Right lobe of liver (tissue), 6 donors: ENCODE data around the gene ADAMTS19. TPM values are rescaled to one million over a fixed set of nuclear protein-coding genes. Genes with fewer than 3 reads are reported as not detected.

Source experiments
- ATAC-seq, 4 donors: fragments of 200-7000 bp; cut with Tn5 transposase; one replicate each; pipeline ENCODE4 v1.9.1; 2020; ENCODE audit warnings: mild to moderate bottlenecking in 4 of 4, moderate library complexity in 4 of 4
- DNase-seq, 3 donors: peaks; one replicate each; pipeline ENCODE4 v3.0.0-alpha.2; 2020
- H3K27ac ChIP-seq, 3 donors: fragments of 200-600 bp; one replicate each; pipeline ENCODE4 v1.8.0; 2022
- H3K27me3 ChIP-seq, 2 donors: fragments of 200-600 bp; one replicate each; pipeline ENCODE4 v1.8.0; 2022
- H3K36me3 ChIP-seq, 4 donors: fragments of 200-600 bp; sonication (generic) in 1 of 4; one replicate each; pipeline versions ENCODE4 v1.5.1 to v1.8.0; 2017 to 2022; ENCODE audit warnings: control low read depth in 1 of 4
- H3K4me1 ChIP-seq, 4 donors: fragments of 200-600 bp; sonication (generic) in 1 of 4; one replicate each; pipeline versions ENCODE4 v1.5.1 to v1.8.0; 2017 to 2022; ENCODE audit warnings: control low read depth in 1 of 4
- H3K4me3 ChIP-seq, 3 donors: fragments of 200-600 bp; one replicate each; pipeline ENCODE4 v1.8.0; 2022
- H3K9me3 ChIP-seq, 4 donors: fragments of 200-600 bp; sonication (generic) in 1 of 4; one replicate each; pipeline versions ENCODE4 v1.5.1 to v1.8.0; 2017 to 2022; ENCODE audit warnings: control low read depth in 1 of 4
- POLR2A ChIP-seq: fragments of 450-650 bp; IDR thresholded peaks from one replicate; pipeline ENCODE4 v1.6.1; 2017; ENCODE audit warnings: antibody characterized with exemption, mild to moderate bottlenecking
- WGBS: methylation state at CpG from one replicate; pipeline ENCODE4 v1.1.6; 2018; ENCODE audit warnings: low coverage, low lambda C conversion rate; ENCODE audit not compliant: insufficient coverage; ENCODE audit errors: missing lambda C conversion rate; 5-methylcytosine and 5-hydroxymethylcytosine counted together
- intact Hi-C, 2 donors: fragments of 100-400 bp; cut with DNase I; formaldehyde crosslinking; loops; one replicate each; pipeline versions ENCODE4 v1.11.2 to v1.14.1; 2022
- total RNA-seq, 6 experiments: library from RNA; depleted of rRNA in 2 of 6; stranded (reverse); fragments of >200 nt in 2 of 6; fragmentation: NEBNext Ultra II Directional in 3 of 6; extraction: Animal tissue kit (Norgen Biotek cat#: 25700) in 3 of 6; gene quantifications; one replicate each; pipeline versions ENCODE4 v1.1.0 to v1.2.4, GENCODE V29; 2016 to 2023
- TF ChIP-seq, protein P1 (sequence below), 4 donors: fragments of 200-600 bp in 3 of 4; fragments of 450-650 bp in 1 of 4; IDR thresholded peaks; one replicate each; pipeline versions ENCODE4 v1.5.1 to v1.8.0; 2016 to 2022; ENCODE audit warnings: antibody characterized with exemption in 4 of 4, mild to moderate bottlenecking in 2 of 4
- donor health status: DM: no; HTN: yes; CAD: no.
- donor health status: DM: no; HTN: no; CAD: no.
- donor health status: DM: no; HTN: no; CAD: no.
- donor health status: DM: no; HTN: yes; CAD: no.
- donor health status: DM: no; HTN: yes; CAD: no.

ADAMTS19 gene
- total RNA-seq, 6 experiments from 2014 or later, result not detected

DNA sequence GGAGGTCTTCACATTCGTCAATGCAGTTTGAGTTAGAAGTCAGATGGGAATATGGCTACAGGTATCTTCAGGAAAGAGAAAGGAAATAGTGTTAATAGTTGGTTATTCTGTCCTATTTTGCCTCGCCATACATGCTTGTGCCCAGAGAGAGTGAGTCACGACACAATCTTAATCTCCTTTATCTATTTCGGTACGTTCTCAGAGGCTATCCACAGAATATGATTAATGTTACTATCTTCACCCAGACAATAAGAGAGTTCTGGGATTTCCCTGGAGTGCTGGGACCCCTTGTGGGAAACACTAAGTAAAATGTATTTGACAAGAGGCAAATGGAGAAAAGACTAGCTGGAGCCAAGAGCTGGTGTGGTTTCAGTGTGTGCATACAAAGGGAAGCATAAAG, 313.3 kb downstream of the ADAMTS19 start:
- no peaks in the 10 kb centered on the region for H3K27me3 ChIP-seq
- no peaks in the 10 kb centered on the region for H3K9me3 ChIP-seq
- DNase-seq (no peak), ATAC-seq (no peak)
- H3K4me1 ChIP-seq, result no peaks in the 10 kb centered on the region
- no peak overlapping the region for H3K4me3 ChIP-seq
- no peaks in the 10 kb centered on the region for H3K36me3 ChIP-seq
- intact Hi-C loops, result no loop called here
- TF ChIP-seq POLR2A, result no peak
- TF ChIP-seq, protein P1, sequence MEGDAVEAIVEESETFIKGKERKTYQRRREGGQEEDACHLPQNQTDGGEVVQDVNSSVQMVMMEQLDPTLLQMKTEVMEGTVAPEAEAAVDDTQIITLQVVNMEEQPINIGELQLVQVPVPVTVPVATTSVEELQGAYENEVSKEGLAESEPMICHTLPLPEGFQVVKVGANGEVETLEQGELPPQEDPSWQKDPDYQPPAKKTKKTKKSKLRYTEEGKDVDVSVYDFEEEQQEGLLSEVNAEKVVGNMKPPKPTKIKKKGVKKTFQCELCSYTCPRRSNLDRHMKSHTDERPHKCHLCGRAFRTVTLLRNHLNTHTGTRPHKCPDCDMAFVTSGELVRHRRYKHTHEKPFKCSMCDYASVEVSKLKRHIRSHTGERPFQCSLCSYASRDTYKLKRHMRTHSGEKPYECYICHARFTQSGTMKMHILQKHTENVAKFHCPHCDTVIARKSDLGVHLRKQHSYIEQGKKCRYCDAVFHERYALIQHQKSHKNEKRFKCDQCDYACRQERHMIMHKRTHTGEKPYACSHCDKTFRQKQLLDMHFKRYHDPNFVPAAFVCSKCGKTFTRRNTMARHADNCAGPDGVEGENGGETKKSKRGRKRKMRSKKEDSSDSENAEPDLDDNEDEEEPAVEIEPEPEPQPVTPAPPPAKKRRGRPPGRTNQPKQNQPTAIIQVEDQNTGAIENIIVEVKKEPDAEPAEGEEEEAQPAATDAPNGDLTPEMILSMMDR (IDR thresholded peaks at IDR 0.05), result no peak
- H3K27ac ChIP-seq, result no peak overlapping the region
- 71% methylated on average over 5 of the region's 5 CpGs for WGBS

DNA sequence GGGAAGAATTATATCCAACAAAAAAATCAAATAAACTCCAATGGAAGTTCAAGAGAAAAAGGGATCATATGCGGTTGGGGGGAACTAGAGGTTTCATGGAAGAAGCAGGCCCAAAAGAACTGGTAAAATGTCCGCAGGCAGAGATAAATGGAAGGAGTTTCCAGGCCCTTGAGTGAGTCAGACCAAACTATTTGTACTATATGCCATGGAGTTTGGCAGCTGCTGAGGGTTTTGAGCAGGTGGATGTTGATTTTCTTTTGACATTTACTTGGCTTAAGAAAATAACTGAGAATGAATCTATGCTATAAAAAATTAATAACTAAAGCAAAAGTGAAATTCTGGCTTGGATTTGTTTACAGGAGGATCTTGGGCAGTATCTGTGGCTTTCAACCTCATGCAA, 321.5 kb downstream of the ADAMTS19 start:
- Histone ChIP-seq H3K36me3 (no peaks in the 10 kb centered on the region), H3K4me1 (no peaks in the 10 kb centered on the region), H3K4me3 (no peak overlapping the region), H3K27me3 (no peaks in the 10 kb centered on the region), H3K27ac (no peak overlapping the region), H3K9me3 (no peaks in the 10 kb centered on the region)
- whole genome bisulfite sequencing, result 53% methylated on average over 2 of the region's 2 CpGs
- DNase-seq (no peak), ATAC-seq (no peak)
- TF ChIP-seq, protein P1 (IDR thresholded peaks at IDR 0.05), result no peak
- no peak for TF ChIP-seq POLR2A
- intact Hi-C loops, result no loop called here
